Measurements from ENCODE around the gene ERBB4.

DNA sequence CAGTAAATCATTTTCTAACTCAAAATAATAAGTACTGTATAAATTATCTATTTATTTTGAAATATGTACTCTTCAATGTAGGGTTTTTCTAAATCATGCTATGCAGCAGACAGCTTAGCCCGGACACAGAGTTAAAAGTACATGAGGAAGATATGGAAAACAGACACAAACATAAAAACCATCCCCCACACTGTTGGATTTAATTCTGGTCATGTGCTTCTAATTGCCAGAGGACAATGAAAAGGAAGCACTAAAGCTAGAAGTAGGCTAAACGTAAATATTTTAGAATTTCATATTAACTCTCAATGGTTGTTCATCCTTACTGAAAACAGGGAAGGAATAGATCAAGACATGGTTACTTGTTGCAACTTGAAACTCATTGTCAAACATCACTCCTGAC is 420.7 kb downstream of the ERBB4 start:
- no peak for TF ChIP-seq POLR2AphosphoS5 (IDR thresholded peaks at IDR 0.05)
- no peak for TF ChIP-seq POLR2A (IDR thresholded peaks at IDR 0.05)
- TF ChIP-seq, protein P1, sequence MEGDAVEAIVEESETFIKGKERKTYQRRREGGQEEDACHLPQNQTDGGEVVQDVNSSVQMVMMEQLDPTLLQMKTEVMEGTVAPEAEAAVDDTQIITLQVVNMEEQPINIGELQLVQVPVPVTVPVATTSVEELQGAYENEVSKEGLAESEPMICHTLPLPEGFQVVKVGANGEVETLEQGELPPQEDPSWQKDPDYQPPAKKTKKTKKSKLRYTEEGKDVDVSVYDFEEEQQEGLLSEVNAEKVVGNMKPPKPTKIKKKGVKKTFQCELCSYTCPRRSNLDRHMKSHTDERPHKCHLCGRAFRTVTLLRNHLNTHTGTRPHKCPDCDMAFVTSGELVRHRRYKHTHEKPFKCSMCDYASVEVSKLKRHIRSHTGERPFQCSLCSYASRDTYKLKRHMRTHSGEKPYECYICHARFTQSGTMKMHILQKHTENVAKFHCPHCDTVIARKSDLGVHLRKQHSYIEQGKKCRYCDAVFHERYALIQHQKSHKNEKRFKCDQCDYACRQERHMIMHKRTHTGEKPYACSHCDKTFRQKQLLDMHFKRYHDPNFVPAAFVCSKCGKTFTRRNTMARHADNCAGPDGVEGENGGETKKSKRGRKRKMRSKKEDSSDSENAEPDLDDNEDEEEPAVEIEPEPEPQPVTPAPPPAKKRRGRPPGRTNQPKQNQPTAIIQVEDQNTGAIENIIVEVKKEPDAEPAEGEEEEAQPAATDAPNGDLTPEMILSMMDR (IDR thresholded peaks at IDR 0.05), result no peak
- TF ChIP-seq EP300 (IDR thresholded peaks at IDR 0.05; ENCODE audit: low read depth), result no peak

Measured in transverse colon (tissue), 4 donors.